ENCODE measurements around the gene NFE2L1. TPM values are rescaled to one million over a fixed set of nuclear protein-coding genes. Genes with fewer than 3 reads are reported as not detected.
"Not testable (repeated sequence)": the region's sequence is repeated elsewhere in the genome, so short reads cannot be mapped to it uniquely, and the experiment has no call there.

Gene NFE2L1
- total RNA-seq, 4 donors from 2014 or later = 144 to 255 (median 168) TPM

GRCh38 chr17:48027322-48027981 lies 20.7 kb upstream of the NFE2L1 start:
- no peak for DNase-seq (ENCODE audit: low spot score)
- ATAC-seq (ENCODE audit: low FRiP score) = no peak
- TF ChIP-seq CTCF (IDR thresholded peaks at IDR 0.05) = no peak

GRCh38 chr17:48028736-48029135 lies 19.4 kb upstream of the NFE2L1 start:
- ATAC-seq (ENCODE audit: low FRiP score) = no peak
- no peak for TF ChIP-seq CTCF (IDR thresholded peaks at IDR 0.05)
- DNase-seq (ENCODE audit: low spot score) = no peak

- no peak for TF ChIP-seq CTCF (IDR thresholded peaks at IDR 0.05)
- DNase-seq (ENCODE audit: low spot score) (no peak), ATAC-seq (ENCODE audit: low FRiP score) (no peak)
These were observed 17.6 kb upstream of the NFE2L1 start for GRCh38 chr17:48030531-48030930.

- DNase-seq (ENCODE audit: low spot score) (no peak), ATAC-seq (ENCODE audit: low FRiP score) (no peak)
- TF ChIP-seq CTCF (IDR thresholded peaks at IDR 0.05) = no peak
These were observed 16.2 kb upstream of the NFE2L1 start for GRCh38 chr17:48031966-48032365.

GRCh38 chr17:48034734-48035133 lies 13.4 kb upstream of the NFE2L1 start:
- not testable (repeated sequence) for ATAC-seq (ENCODE audit: low FRiP score); DNase-seq (ENCODE audit: low spot score)

GRCh38 chr17:48036693-48037035 lies 11.5 kb upstream of the NFE2L1 start:
- ATAC-seq (ENCODE audit: low FRiP score) (no peak), DNase-seq (ENCODE audit: low spot score) (no peak)
- no peak for TF ChIP-seq CTCF (IDR thresholded peaks at IDR 0.05)

- ATAC-seq (ENCODE audit: low FRiP score) (peak; percentile 84), DNase-seq (ENCODE audit: low spot score) (no peak)
- TF ChIP-seq CTCF (IDR thresholded peaks at IDR 0.05) = no peak
These were observed 10.9 kb upstream of the NFE2L1 start, which contains the start of gene COPZ2 for GRCh38 chr17:48037036-48037837. Gene COPZ2 (minus strand): TSS chr17:48037797. CDS start chr17:48037777, 20 bp downstream.
